Mucosa of rectum (tissue), 2 donors: Measurements from ENCODE around the gene CATSPERD.
"Not testable (repeated sequence)": the region's sequence is repeated elsewhere in the genome, so short reads cannot be mapped to it uniquely, and the experiment has no call there.

Source experiments
- H3K27ac ChIP-seq, 2 donors: one replicate each; pipeline ENCODE4 v1.7.0; 2013; ENCODE audit warnings: inconsistent platforms in 2 of 2, low read depth in 2 of 2, low read length in 2 of 2
- H3K27me3 ChIP-seq, 2 donors: one replicate each; pipeline ENCODE4 v1.7.0; 2013; ENCODE audit warnings: low read length in 2 of 2; ENCODE audit not compliant: control insufficient read depth in 2 of 2, insufficient read depth in 2 of 2
- H3K36me3 ChIP-seq, 2 donors: one replicate each; pipeline ENCODE4 v1.7.0; 2013; ENCODE audit warnings: low read length in 2 of 2; ENCODE audit not compliant: control insufficient read depth in 2 of 2, insufficient read depth in 2 of 2
- H3K4me1 ChIP-seq, 2 donors: one replicate each; pipeline ENCODE4 v1.7.0; 2013; ENCODE audit warnings: low read length in 2 of 2, mild to moderate bottlenecking in 1 of 2; ENCODE audit not compliant: control insufficient read depth in 2 of 2, insufficient read depth in 2 of 2
- H3K4me3 ChIP-seq, 2 donors: one replicate each; pipeline ENCODE4 v1.7.0; 2013; ENCODE audit warnings: low read length in 2 of 2
- H3K9ac ChIP-seq, 2 donors: one replicate each; pipeline ENCODE4 v1.7.0; 2013; ENCODE audit warnings: low read length in 2 of 2, low read depth in 1 of 2, mild to moderate bottlenecking in 1 of 2
- H3K9me3 ChIP-seq, 2 donors: one replicate each; pipeline ENCODE4 v1.7.0; 2013; ENCODE audit warnings: low read length in 2 of 2; ENCODE audit not compliant: control insufficient read depth in 2 of 2
- donor health status: healthy.
- donor health status: Normal muscosa, but diverticular disease.

Gene CATSPERD

GRCh38 chr19:5774921-5775320 lies 54.5 kb downstream of the CATSPERD start:
- H3K27me3 ChIP-seq: no peaks in the 10 kb centered on the region
- H3K4me3 ChIP-seq: no peak overlapping the region
- no peak overlapping the region for H3K27ac ChIP-seq
- no peaks in the 10 kb centered on the region for H3K4me1 ChIP-seq
- no peak overlapping the region for H3K9ac ChIP-seq
- no peaks in the 10 kb centered on the region for H3K9me3 ChIP-seq
- H3K36me3 ChIP-seq: no peaks in the 10 kb centered on the region

- H3K9ac ChIP-seq: no peak overlapping the region
- H3K27ac ChIP-seq: no peak overlapping the region
These were observed 55.4 kb downstream of the CATSPERD start for GRCh38 chr19:5775668-5776309.

GRCh38 chr19:5778402-5778801 lies 58.0 kb downstream of the CATSPERD start:
- Histone ChIP-seq H3K36me3 (no peaks in the 10 kb centered on the region), H3K27ac (no peak overlapping the region), H3K9ac (no peak overlapping the region), H3K27me3 (no peaks in the 10 kb centered on the region), H3K4me3 (no peak overlapping the region), H3K9me3 (no peaks in the 10 kb centered on the region), H3K4me1 (no peaks in the 10 kb centered on the region)

More at GRCh38 chr19:5775668-5776309, 55.4 kb downstream of the CATSPERD start:
- no peaks in the 10 kb centered on the region for H3K36me3 ChIP-seq
- H3K4me1 ChIP-seq: no peaks in the 10 kb centered on the region
- H3K4me3 ChIP-seq: no peak overlapping the region
- no peaks in the 10 kb centered on the region for H3K27me3 ChIP-seq
- no peaks in the 10 kb centered on the region for H3K9me3 ChIP-seq

GRCh38 chr19:5780916-5781315 lies 60.5 kb downstream of the CATSPERD start:
- H3K9ac ChIP-seq, H3K27ac ChIP-seq, H3K4me1 ChIP-seq, H3K4me3 ChIP-seq, H3K9me3 ChIP-seq, H3K27me3 ChIP-seq: not testable (repeated sequence)
- H3K36me3 ChIP-seq: peaks cover 12 to 13% of the 10 kb centered on the region in 2 donors

- Histone ChIP-seq H3K27ac (no peak overlapping the region), H3K9ac (no peak overlapping the region), H3K27me3 (no peaks in the 10 kb centered on the region), H3K4me1 (no peaks in the 10 kb centered on the region), H3K9me3 (no peaks in the 10 kb centered on the region), H3K36me3 (peaks cover 25 to 27% of the 10 kb centered on the region in 2 donors), H3K4me3 (no peak overlapping the region)
These were observed 61.9 kb downstream of the CATSPERD start for GRCh38 chr19:5782322-5782721.

- H3K9ac ChIP-seq: no peak overlapping the region
- no peak overlapping the region for H3K4me3 ChIP-seq
- no peak overlapping the region for H3K27ac ChIP-seq
- H3K27me3 ChIP-seq: no peaks in the 10 kb centered on the region
- peaks cover 30 to 34% of the 10 kb centered on the region in 2 donors for H3K36me3 ChIP-seq
- H3K9me3 ChIP-seq: no peaks in the 10 kb centered on the region
- no peaks in the 10 kb centered on the region for H3K4me1 ChIP-seq
These were observed 62.8 kb downstream of the CATSPERD start for GRCh38 chr19:5782945-5783919.

GRCh38 chr19:5784581-5785147 lies 64.2 kb downstream of the CATSPERD start, which contains the start of gene PRR22:
PRR22 (minus strand) TSS chr19:5784746; CDS start chr19:5784660, 86 bp downstream.
- no peak within 1 kb of the TSS for H3K9ac ChIP-seq
- H3K4me3 ChIP-seq: no peak within 1 kb of the TSS
- no peaks in the 10 kb centered on the region for H3K27me3 ChIP-seq
- H3K9me3 ChIP-seq: no peaks in the 10 kb centered on the region
- H3K36me3 ChIP-seq: peaks cover 35 to 46% of the 10 kb centered on the region in 2 donors
- no peak within 1 kb of the TSS for H3K27ac ChIP-seq
- no peaks in the 10 kb centered on the region for H3K4me1 ChIP-seq

- H3K27me3 ChIP-seq: no peaks in the 10 kb centered on the region
- no peak overlapping the region for H3K9ac ChIP-seq
- no peaks in the 10 kb centered on the region for H3K9me3 ChIP-seq
- H3K36me3 ChIP-seq: peaks cover 40 to 50% of the 10 kb centered on the region in 2 donors
- H3K4me3 ChIP-seq: no peak overlapping the region
- peaks cover 4 to 7% of the 10 kb centered on the region in 2 donors for H3K4me1 ChIP-seq
- H3K27ac ChIP-seq: no peak overlapping the region
These were observed 65.0 kb downstream of the CATSPERD start for GRCh38 chr19:5785423-5785822.

- H3K4me3 ChIP-seq: no peak overlapping the region
- no peaks in the 10 kb centered on the region for H3K27me3 ChIP-seq
- H3K36me3 ChIP-seq: peaks cover 40 to 50% of the 10 kb centered on the region in 2 donors
- no peak overlapping the region for H3K27ac ChIP-seq
- H3K4me1 ChIP-seq: peaks cover 4 to 7% of the 10 kb centered on the region in 2 donors
- H3K9me3 ChIP-seq: no peaks in the 10 kb centered on the region
- H3K9ac ChIP-seq: no peak overlapping the region
These were observed 66.4 kb downstream of the CATSPERD start for GRCh38 chr19:5786593-5787408.
